ENCODE measurements around the gene ESR2.
"Not testable (repeated sequence)": the region's sequence is repeated elsewhere in the genome, so short reads cannot be mapped to it uniquely, and the experiment has no call there.

- TF ChIP-seq POLR2A (IDR thresholded peaks at IDR 0.05; ENCODE audit: low read length); GATA1 (IDR thresholded peaks at IDR 0.05; ENCODE audit: low read depth, low read length): not testable (repeated sequence)
Observed at GRCh38 chr14:64318695-64319094, 24.5 kb upstream of the ESR2 start.

Measured in erythroblast (primary cell).